GM21825 (cell line): ENCODE data around the gene LRRC59.
"Not testable (repeated sequence)": the region's sequence is repeated elsewhere in the genome, so short reads cannot be mapped to it uniquely, and the experiment has no call there.

Experiments
- ATAC-seq: cut with Tn5 transposase; IDR thresholded peaks from one replicate; pipeline ENCODE4 v1.9.1; 2021; ENCODE audit warnings: mild to moderate bottlenecking, moderate library complexity; ENCODE audit not compliant: unreplicated experiment

The LRRC59 gene

DNA sequence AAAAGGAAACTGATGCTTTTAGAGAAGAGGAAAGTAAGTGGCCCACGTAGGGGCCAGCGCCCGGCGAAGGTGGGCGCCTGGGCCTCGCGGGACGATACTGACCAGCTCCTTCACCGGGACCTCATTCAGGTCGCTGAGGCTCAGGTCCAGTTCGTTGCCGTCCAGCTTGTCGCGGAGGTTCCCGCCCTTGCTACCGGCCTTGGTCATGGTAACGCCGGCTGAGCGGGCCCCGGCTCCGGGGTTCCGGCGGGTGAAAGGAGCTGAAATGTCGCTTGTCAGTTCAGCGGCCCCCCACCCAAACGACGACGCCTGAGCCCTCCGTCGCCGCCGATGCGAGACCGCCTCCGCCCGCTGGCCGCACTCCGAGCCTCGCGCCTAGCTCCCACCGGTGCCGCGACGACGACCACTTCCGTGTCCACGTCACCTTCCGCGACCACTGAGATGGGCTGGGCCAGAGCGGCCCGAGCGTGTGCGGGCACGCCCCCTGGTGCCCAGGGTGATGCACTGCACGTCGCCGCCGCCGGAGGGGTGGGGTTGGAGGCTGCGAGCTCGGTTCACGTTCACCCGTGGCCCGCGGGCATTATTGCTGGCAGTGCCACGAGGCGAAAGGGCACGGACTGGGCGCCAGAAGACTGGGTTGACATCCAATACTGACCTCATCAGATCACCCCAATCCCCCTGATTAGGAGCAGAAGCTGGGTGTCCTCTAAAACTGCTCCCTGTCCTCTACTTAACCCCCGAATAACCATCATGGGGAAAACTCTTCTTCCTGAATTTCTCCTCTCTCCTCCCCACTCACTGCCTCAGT is at the start of gene LRRC59:
LRRC59 (minus strand) TSS at position 413 of the 808 bp plus-strand sequence; CDS start at position 207, 206 bp downstream.
- ATAC-seq, result peak; percentile 95

GRCh38 chr17:50445730-50446325 is 48.5 kb upstream of the LRRC59 start:
- ATAC-seq, result no peak

GRCh38 chr17:50444841-50445715 is 47.8 kb upstream of the LRRC59 start:
- ATAC-seq, result no peak

- ATAC-seq, result no peak
Measured at GRCh38 chr17:50443505-50443974, 46.2 kb upstream of the LRRC59 start.

GRCh38 chr17:50440838-50441829 is 43.8 kb upstream of the LRRC59 start:
- ATAC-seq, result no peak

- ATAC-seq, result no peak
Measured at GRCh38 chr17:50440172-50440837, 43.0 kb upstream of the LRRC59 start.

GRCh38 chr17:50439008-50439407 is 41.7 kb upstream of the LRRC59 start:
- ATAC-seq, result no peak

DNA sequence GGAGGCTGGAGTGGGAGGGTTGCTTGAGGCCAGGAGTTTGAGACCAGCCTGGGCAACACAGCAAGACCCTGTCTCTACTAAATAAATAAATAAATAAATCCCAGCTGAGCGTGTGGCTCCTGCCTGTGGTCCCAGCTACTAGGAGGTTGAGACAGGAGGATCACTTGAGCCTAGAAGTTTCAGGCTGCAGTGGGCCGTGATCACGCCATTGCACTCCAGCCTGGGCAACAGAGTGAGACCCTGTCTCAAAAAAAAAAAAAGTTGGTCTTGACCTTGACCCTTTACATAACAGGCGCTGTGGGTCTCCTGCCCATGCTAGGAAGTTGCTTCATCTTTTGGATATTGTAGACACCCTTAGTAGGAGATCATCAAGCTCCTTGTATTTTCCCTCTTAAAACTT is 40.1 kb upstream of the LRRC59 start:
- no peak for ATAC-seq

GRCh38 chr17:50432125-50432762 is 34.9 kb upstream of the LRRC59 start:
- no peak for ATAC-seq

DNA sequence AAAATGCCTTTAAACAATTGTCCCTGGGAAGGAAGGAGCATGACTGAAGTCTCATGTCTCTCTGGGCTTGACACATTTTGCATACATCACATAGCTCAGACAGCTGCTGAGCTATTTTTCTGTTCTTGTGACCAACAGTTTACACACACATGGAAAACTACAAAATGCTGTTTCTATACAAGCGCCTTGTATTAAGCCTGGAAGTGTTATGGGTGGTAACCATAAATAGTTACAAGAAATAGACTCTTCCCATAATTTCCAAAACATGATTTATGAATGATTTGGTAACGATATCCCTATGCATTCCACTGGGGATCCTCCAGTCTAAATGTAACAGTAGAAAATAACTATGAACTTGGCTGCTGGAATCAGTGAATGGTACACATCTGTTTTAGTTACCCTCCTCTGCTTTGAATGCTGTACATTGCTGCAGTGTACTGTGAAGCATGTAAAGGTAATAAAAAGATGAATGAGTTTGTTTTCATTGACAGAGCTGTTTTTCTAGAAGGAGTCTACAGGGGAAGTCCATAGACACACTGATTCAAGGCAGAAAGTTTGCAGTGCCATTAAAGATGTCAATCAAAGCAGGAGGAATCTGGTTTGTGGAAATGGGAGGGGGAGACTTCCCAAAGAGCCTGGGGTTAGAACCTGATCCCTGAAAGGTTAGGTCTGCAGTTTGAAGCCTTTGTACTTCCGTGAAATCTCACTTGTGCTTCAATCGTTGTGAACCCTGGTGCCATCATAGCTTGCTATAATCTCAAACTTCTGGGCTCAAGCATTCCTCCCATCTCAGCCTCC is 33.7 kb upstream of the LRRC59 start:
- ATAC-seq, result no peak

- no peak for ATAC-seq
Measured at GRCh38 chr17:50429793-50430192, 32.5 kb upstream of the LRRC59 start.

- ATAC-seq, result no peak
Measured at GRCh38 chr17:50428831-50429424, 31.6 kb upstream of the LRRC59 start.

DNA sequence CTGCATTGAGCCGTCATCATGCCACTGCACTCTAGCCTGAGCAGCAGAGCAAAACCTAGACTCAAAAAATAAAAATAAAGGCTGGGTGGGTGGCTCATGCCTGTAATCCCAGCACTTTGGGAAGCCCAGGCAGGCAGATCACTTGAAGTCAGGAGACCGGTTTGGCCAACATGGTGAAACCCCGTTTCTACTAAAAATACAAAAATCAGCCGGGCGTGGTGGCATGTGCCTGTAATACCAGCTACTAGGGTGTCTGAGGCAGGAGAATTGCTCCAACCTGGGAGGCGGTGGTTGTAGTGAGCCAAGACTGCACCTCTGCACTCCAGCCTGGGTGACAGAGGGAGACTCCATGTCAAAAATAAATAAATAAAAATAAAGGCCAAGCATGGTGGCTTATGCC is 30.8 kb upstream of the LRRC59 start:
- ATAC-seq, result not testable (repeated sequence)

DNA sequence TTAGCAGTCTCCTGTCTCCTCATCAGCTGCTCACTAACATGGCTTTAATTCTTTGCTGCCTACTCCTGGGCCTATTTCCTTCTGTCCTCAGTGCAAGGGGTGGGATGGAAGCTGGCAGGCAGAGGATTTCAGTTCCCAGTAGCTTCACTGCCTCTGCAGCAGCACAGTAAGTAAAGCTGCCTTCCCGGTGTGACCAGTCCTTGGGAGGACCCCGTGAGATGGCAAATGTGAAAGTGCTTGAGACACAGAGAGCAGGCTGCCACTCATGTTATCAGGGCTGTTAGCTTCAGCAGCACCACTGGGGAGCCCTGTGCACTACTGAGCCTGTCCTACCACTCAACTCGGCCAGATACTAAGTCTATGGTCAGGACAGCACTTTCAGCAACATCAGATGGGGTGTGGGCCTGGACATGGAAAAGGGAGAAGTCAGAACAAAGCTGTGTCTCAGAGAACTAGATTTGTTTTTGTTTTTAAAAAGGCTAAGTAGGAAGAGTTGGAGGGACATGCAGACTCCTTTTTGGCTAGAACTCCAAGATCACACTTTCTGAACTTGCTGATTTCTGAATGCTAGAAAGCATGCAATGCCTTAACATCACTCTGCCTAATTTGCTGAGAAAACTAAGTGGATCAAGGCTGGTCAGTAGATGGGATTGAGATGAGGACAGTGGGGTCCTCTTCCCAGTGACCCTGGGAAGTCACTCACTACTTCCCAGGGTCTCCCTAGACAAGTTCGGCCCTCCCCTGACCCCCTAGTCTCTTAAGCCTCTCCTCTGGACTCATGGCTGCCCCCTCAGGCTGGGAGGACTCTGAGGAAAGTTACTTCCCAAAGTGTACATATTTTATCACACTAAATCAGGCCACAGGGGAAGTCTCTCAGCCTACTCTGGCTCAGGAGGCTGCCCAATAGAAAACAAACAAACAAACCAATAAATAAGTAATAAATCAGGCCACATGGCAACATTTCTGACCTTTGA is 29.8 kb upstream of the LRRC59 start:
- no peak for ATAC-seq

- ATAC-seq, result no peak
Measured at GRCh38 chr17:50426472-50426782, 29.1 kb upstream of the LRRC59 start.

GRCh38 chr17:50425682-50426471 is 28.6 kb upstream of the LRRC59 start, which contains the start of gene ACSF2:
Gene ACSF2 (plus strand): TSS chr17:50426218. CDS start chr17:50426262, 44 bp downstream.
- peak; percentile 64 for ATAC-seq
